ENCODE data around the gene SIK1. TPM values are rescaled to one million over a fixed set of nuclear protein-coding genes. Genes with fewer than 3 reads are reported as not detected.
"Not testable (repeated sequence)": the region's sequence is repeated elsewhere in the genome, so short reads cannot be mapped to it uniquely, and the experiment has no call there.

The SIK1 gene
- polyA plus RNA-seq, 3 donors: 0.64 to 66.4 (median 1.8) TPM

GRCh38 chr21:43439316-43440075 is 12.6 kb upstream of the SIK1 start:
- H3K9me3 Mint-ChIP-seq; H3K4me1 Mint-ChIP-seq; H3K27ac ChIP-seq (ENCODE audit: low read depth in 1 of 2, low read length in 2 of 2); H3K4me3 Mint-ChIP-seq; H3K27ac Mint-ChIP-seq; intact Hi-C loops (cut with micrococcal nuclease); H3K9me3 ChIP-seq (replicated peaks in 1 of 2; ENCODE audit: control insufficient read depth in 1 of 2, insufficient read depth in 1 of 2, low read length in 2 of 2); H3K27me3 Mint-ChIP-seq (ENCODE audit: low read depth in 3 of 3); H3K4me1 ChIP-seq (ENCODE audit: control insufficient read depth in 1 of 2, insufficient read depth in 2 of 2, low read length in 2 of 2); H3K4me3 ChIP-seq (replicated peaks in 1 of 3; ENCODE audit: low read depth in 2 of 3, low read length in 3 of 3); H3K9ac ChIP-seq (ENCODE audit: insufficient read depth, low read length, poor library complexity, severe bottlenecking); H3K27me3 ChIP-seq (ENCODE audit: control insufficient read depth in 2 of 2, insufficient read depth in 2 of 2, low read length in 2 of 2); DNase-seq; H3K79me2 ChIP-seq (ENCODE audit: insufficient read depth, low read length); H3K4me2 ChIP-seq (replicated peaks; ENCODE audit: extremely low read depth, low read length, poor library complexity, severe bottlenecking); H3K36me3 Mint-ChIP-seq; H4K20me1 ChIP-seq (ENCODE audit: insufficient read depth, low read length); H2AFZ ChIP-seq (ENCODE audit: insufficient read depth, low read depth, low read length, poor library complexity, severe bottlenecking); H3K36me3 ChIP-seq (replicated peaks in 1 of 2; ENCODE audit: control insufficient read depth in 1 of 2, insufficient read depth in 2 of 2, low read length in 2 of 2): not testable (repeated sequence)
- WGBS (ENCODE audit: insufficient coverage): no CpG with 5 or more reads among the region's 6 CpGs

- H3K4me1 Mint-ChIP-seq; H3K9me3 ChIP-seq (replicated peaks in 1 of 2; ENCODE audit: control insufficient read depth in 1 of 2, insufficient read depth in 1 of 2, low read length in 2 of 2); H3K4me2 ChIP-seq (replicated peaks; ENCODE audit: extremely low read depth, low read length, poor library complexity, severe bottlenecking); H3K9ac ChIP-seq (ENCODE audit: insufficient read depth, low read length, poor library complexity, severe bottlenecking); H3K4me1 ChIP-seq (ENCODE audit: control insufficient read depth in 1 of 2, insufficient read depth in 2 of 2, low read length in 2 of 2); H3K27ac Mint-ChIP-seq; H3K36me3 Mint-ChIP-seq; H2AFZ ChIP-seq (ENCODE audit: insufficient read depth, low read depth, low read length, poor library complexity, severe bottlenecking); H3K36me3 ChIP-seq (replicated peaks in 1 of 2; ENCODE audit: control insufficient read depth in 1 of 2, insufficient read depth in 2 of 2, low read length in 2 of 2); H3K27me3 Mint-ChIP-seq (ENCODE audit: low read depth in 3 of 3); H3K79me2 ChIP-seq (ENCODE audit: insufficient read depth, low read length); H3K4me3 ChIP-seq (replicated peaks in 1 of 3; ENCODE audit: low read depth in 2 of 3, low read length in 3 of 3); H3K27ac ChIP-seq (ENCODE audit: low read depth in 1 of 2, low read length in 2 of 2); DNase-seq; H3K4me3 Mint-ChIP-seq; H4K20me1 ChIP-seq (ENCODE audit: insufficient read depth, low read length); H3K9me3 Mint-ChIP-seq; intact Hi-C loops (cut with micrococcal nuclease); H3K27me3 ChIP-seq (ENCODE audit: control insufficient read depth in 2 of 2, insufficient read depth in 2 of 2, low read length in 2 of 2): not testable (repeated sequence)
- no CpG with 5 or more reads among the region's 9 CpGs for WGBS (ENCODE audit: insufficient coverage)
Measured at GRCh38 chr21:43436272-43436671, 9.3 kb upstream of the SIK1 start.

GRCh38 chr21:43433340-43434136 is 6.6 kb upstream of the SIK1 start:
- H3K4me1 Mint-ChIP-seq; H3K36me3 ChIP-seq (replicated peaks in 1 of 2; ENCODE audit: control insufficient read depth in 1 of 2, insufficient read depth in 2 of 2, low read length in 2 of 2); H3K4me2 ChIP-seq (replicated peaks; ENCODE audit: extremely low read depth, low read length, poor library complexity, severe bottlenecking); H3K27me3 Mint-ChIP-seq (ENCODE audit: low read depth in 3 of 3); H3K36me3 Mint-ChIP-seq; H3K4me3 Mint-ChIP-seq; H3K4me1 ChIP-seq (ENCODE audit: control insufficient read depth in 1 of 2, insufficient read depth in 2 of 2, low read length in 2 of 2); H3K27ac Mint-ChIP-seq; H3K27me3 ChIP-seq (ENCODE audit: control insufficient read depth in 2 of 2, insufficient read depth in 2 of 2, low read length in 2 of 2); H3K9me3 Mint-ChIP-seq; H3K9ac ChIP-seq (ENCODE audit: insufficient read depth, low read length, poor library complexity, severe bottlenecking); H2AFZ ChIP-seq (ENCODE audit: insufficient read depth, low read depth, low read length, poor library complexity, severe bottlenecking); H3K79me2 ChIP-seq (ENCODE audit: insufficient read depth, low read length); H3K9me3 ChIP-seq (replicated peaks in 1 of 2; ENCODE audit: control insufficient read depth in 1 of 2, insufficient read depth in 1 of 2, low read length in 2 of 2); H4K20me1 ChIP-seq (ENCODE audit: insufficient read depth, low read length); H3K27ac ChIP-seq (ENCODE audit: low read depth in 1 of 2, low read length in 2 of 2); DNase-seq; H3K4me3 ChIP-seq (replicated peaks in 1 of 3; ENCODE audit: low read depth in 2 of 3, low read length in 3 of 3); intact Hi-C loops (cut with micrococcal nuclease): not testable (repeated sequence)
- no CpG with 5 or more reads among the region's 12 CpGs for WGBS (ENCODE audit: insufficient coverage)

- H3K9me3 Mint-ChIP-seq; H3K27me3 Mint-ChIP-seq (ENCODE audit: low read depth in 3 of 3); intact Hi-C loops (cut with micrococcal nuclease); H2AFZ ChIP-seq (ENCODE audit: insufficient read depth, low read depth, low read length, poor library complexity, severe bottlenecking); H3K4me3 ChIP-seq (replicated peaks in 1 of 3; ENCODE audit: low read depth in 2 of 3, low read length in 3 of 3); H3K79me2 ChIP-seq (ENCODE audit: insufficient read depth, low read length); H3K27ac ChIP-seq (ENCODE audit: low read depth in 1 of 2, low read length in 2 of 2); H3K4me1 Mint-ChIP-seq; H3K9me3 ChIP-seq (replicated peaks in 1 of 2; ENCODE audit: control insufficient read depth in 1 of 2, insufficient read depth in 1 of 2, low read length in 2 of 2); H3K36me3 ChIP-seq (replicated peaks in 1 of 2; ENCODE audit: control insufficient read depth in 1 of 2, insufficient read depth in 2 of 2, low read length in 2 of 2); H3K9ac ChIP-seq (ENCODE audit: insufficient read depth, low read length, poor library complexity, severe bottlenecking); H3K27me3 ChIP-seq (ENCODE audit: control insufficient read depth in 2 of 2, insufficient read depth in 2 of 2, low read length in 2 of 2); H3K4me1 ChIP-seq (ENCODE audit: control insufficient read depth in 1 of 2, insufficient read depth in 2 of 2, low read length in 2 of 2); H3K4me3 Mint-ChIP-seq; H3K27ac Mint-ChIP-seq; H3K36me3 Mint-ChIP-seq; H3K4me2 ChIP-seq (replicated peaks; ENCODE audit: extremely low read depth, low read length, poor library complexity, severe bottlenecking); H4K20me1 ChIP-seq (ENCODE audit: insufficient read depth, low read length); DNase-seq: not testable (repeated sequence)
- no CpG with 5 or more reads among the region's 17 CpGs for WGBS (ENCODE audit: insufficient coverage)
Measured at GRCh38 chr21:43430830-43431416, 4.0 kb upstream of the SIK1 start.
